HFF-Myc (cell line): ENCODE results near the gene TOP3A.
A peak's percentile ranks its signal among the peaks of the same experiment; 100 is the strongest.

Experiments
- DNase-seq: peaks from one replicate; pipeline ENCODE4 v3.0.0-alpha.2; 2011; ENCODE audit warnings: low read depth; ENCODE audit errors: extremely low read depth
- H3K4me3 ChIP-seq: replicated peaks from 2 replicates; pipeline ENCODE4 v1.5.1; 2011; ENCODE audit warnings: low read depth, mild to moderate bottlenecking, control low read depth, low read length
- CTCF ChIP-seq: IDR thresholded peaks from 2 replicates; pipeline ENCODE4 v1.5.1; 2012; ENCODE audit warnings: mild to moderate bottlenecking, low read depth, low read length, control low read depth; ENCODE audit errors: missing control alignments

TOP3A gene

GRCh38 chr17:18319604-18320256 lies 4.9 kb upstream of the TOP3A start:
- DNase-seq, result peak; percentile 29
- TF ChIP-seq CTCF, result peak; percentile 47
- H3K4me3 ChIP-seq, result 0 out of 2 replicates have a peak overlapping the region, but pooled peaks have one; percentile 17

- DNase-seq, result no peak
- TF ChIP-seq CTCF, result no peak
- H3K4me3 ChIP-seq, result peak overlapping the region; percentile 17
These were observed 4.1 kb upstream of the TOP3A start for GRCh38 chr17:18318771-18319450.

GRCh38 chr17:18318117-18318516 lies 3.3 kb upstream of the TOP3A start:
- peak overlapping the region; percentile 17 for H3K4me3 ChIP-seq
- DNase-seq, result no peak
- TF ChIP-seq CTCF, result no peak

GRCh38 chr17:18315961-18316360 lies 1.2 kb upstream of the TOP3A start:
- DNase-seq, result no peak
- TF ChIP-seq CTCF, result no peak
- peak overlapping the region; percentile 95 for H3K4me3 ChIP-seq

- TF ChIP-seq CTCF, result no peak
- H3K4me3 ChIP-seq, result peak overlapping the region; percentile 95
- no peak for DNase-seq
These were observed 748 bp upstream of the TOP3A start for GRCh38 chr17:18315562-18315922.

- peak overlapping the region; percentile 95 for H3K4me3 ChIP-seq
- no peak for TF ChIP-seq CTCF
- no peak for DNase-seq
These were observed 599 bp downstream of the TOP3A start for GRCh38 chr17:18314059-18314730.
